Breast epithelium (tissue), 4 donors: ENCODE results near the gene GSTM1. TPM values are rescaled to one million over a fixed set of nuclear protein-coding genes. Genes with fewer than 3 reads are reported as not detected.

Source experiments
- DNase-seq, 2 donors: peaks; one replicate each; pipeline ENCODE4 v3.0.0-alpha.2; 2019; ENCODE audit warnings: low spot score in 2 of 2
- H3K27ac ChIP-seq, 2 donors: fragments of 200-600 bp; sonication (generic) in 1 of 2; one replicate each; pipeline ENCODE4 v1.5.1; 2016 to 2019; ENCODE audit warnings: mild to moderate bottlenecking in 1 of 2
- H3K27me3 ChIP-seq, 2 donors: fragments of 200-600 bp; sonication (generic) in 1 of 2; one replicate each; pipeline versions ENCODE4 v1.5.1 to v1.6.0; 2017 to 2019; ENCODE audit warnings: control low read depth in 1 of 2, mild to moderate bottlenecking in 1 of 2
- H3K36me3 ChIP-seq: fragments of 200-600 bp; one replicate; pipeline ENCODE4 v1.5.1; 2019
- H3K4me1 ChIP-seq, 2 donors: fragments of 200-600 bp; sonication (generic); one replicate each; pipeline ENCODE4 v1.5.1; 2016 to 2019; ENCODE audit warnings: control low read depth in 1 of 2
- H3K4me3 ChIP-seq, 3 donors: fragments of 200-600 bp; sonication (generic); 1 replicate in 2 of 3; 2 replicates in 1 of 3; pipeline ENCODE4 v1.5.1; 2016 to 2019; ENCODE audit warnings: mild to moderate bottlenecking in 3 of 3, moderate library complexity in 2 of 3
- H3K9me3 ChIP-seq, 2 donors: fragments of 200-600 bp; sonication (generic) in 1 of 2; one replicate each; pipeline ENCODE4 v1.5.1; 2016 to 2019; ENCODE audit warnings: control low read depth in 1 of 2
- POLR2A ChIP-seq: fragments of 450-650 bp; IDR thresholded peaks from one replicate; pipeline ENCODE4 v1.6.1; 2016; ENCODE audit warnings: antibody characterized with exemption, mild to moderate bottlenecking, moderate library complexity
- POLR2AphosphoS5 ChIP-seq, 3 donors: sonication (generic); formaldehyde crosslinking; IDR thresholded peaks; one replicate each; pipeline ENCODE4 v1.6.1; 2017; ENCODE audit warnings: antibody characterized with exemption in 3 of 3
- intact Hi-C: fragments of 100-400 bp; cut with DNase I; formaldehyde crosslinking; loops from one replicate; pipeline ENCODE4 v1.15.1; 2023; ENCODE audit warnings: low total_unique reads
- total RNA-seq, 3 donors: library from RNA; depleted of rRNA; stranded (reverse); fragments of >200 nt; gene quantifications; one replicate each; pipeline ENCODE4 v1.1.0, GENCODE V29; 2016
- TF ChIP-seq, protein P1 (sequence below), 3 donors: fragments of 450-650 bp; IDR thresholded peaks; one replicate each; pipeline ENCODE4 v1.5.1; 2016 to 2017; ENCODE audit warnings: antibody characterized with exemption in 3 of 3, mild to moderate bottlenecking in 3 of 3, moderate library complexity in 3 of 3

Gene GSTM1
- total RNA-seq, 3 donors from 2014 or later = 33.8 TPM; not detected in 2

DNA sequence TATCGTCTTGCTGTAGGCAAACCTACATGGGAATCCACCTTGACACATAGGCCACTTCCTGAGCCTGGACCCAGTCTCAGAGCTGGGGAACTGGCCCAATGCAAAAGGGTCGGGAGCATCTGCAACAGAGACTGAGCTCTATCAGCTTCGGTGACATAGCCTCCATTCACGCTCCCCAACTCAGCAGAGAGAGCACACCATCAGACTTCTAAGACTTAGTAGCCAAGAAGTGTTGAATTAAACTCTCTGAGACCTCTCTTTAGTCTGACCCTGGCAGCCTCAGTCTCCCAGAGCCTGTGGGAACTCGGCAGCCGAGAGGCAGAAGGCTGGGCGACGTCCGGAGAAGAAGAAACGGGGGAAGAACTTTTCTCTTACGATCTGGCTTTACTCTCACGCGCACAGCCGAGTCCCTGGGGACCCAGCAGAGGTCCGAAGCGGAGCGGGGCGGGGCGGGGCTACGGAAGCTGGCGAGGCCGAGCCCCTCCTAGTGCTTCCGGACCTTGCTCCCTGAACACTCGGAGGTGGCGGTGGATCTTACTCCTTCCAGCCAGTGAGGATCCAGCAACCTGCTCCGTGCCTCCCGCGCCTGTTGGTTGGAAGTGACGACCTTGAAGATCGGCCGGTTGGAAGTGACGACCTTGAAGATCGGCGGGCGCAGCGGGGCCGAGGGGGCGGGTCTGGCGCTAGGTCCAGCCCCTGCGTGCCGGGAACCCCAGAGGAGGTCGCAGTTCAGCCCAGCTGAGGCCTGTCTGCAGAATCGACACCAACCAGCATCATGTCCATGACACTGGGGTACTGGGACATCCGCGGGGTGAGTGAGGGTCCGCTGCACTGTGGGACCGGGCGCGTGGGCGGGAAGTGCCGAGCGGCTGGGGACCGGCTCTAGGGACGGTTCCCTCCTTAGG is 31.8 kb upstream of the GSTM1 start, which contains the start of gene GSTM4:
GSTM4 (plus strand) TSS at position 485 of the 905 bp plus-strand sequence; CDS start at position 776, 291 bp downstream.
- peak within 1 kb of the TSS; percentile 85 to 91 for H3K27ac ChIP-seq
- TF ChIP-seq POLR2AphosphoS5 (IDR thresholded peaks at IDR 0.05) (peak; percentile 27 to 53 (median 27)), POLR2A (no peak)
- TF ChIP-seq, protein P1, sequence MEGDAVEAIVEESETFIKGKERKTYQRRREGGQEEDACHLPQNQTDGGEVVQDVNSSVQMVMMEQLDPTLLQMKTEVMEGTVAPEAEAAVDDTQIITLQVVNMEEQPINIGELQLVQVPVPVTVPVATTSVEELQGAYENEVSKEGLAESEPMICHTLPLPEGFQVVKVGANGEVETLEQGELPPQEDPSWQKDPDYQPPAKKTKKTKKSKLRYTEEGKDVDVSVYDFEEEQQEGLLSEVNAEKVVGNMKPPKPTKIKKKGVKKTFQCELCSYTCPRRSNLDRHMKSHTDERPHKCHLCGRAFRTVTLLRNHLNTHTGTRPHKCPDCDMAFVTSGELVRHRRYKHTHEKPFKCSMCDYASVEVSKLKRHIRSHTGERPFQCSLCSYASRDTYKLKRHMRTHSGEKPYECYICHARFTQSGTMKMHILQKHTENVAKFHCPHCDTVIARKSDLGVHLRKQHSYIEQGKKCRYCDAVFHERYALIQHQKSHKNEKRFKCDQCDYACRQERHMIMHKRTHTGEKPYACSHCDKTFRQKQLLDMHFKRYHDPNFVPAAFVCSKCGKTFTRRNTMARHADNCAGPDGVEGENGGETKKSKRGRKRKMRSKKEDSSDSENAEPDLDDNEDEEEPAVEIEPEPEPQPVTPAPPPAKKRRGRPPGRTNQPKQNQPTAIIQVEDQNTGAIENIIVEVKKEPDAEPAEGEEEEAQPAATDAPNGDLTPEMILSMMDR (IDR thresholded peaks at IDR 0.05) = no peak
- H3K36me3 ChIP-seq = no peaks in the 10 kb centered on the region
- no peaks in the 10 kb centered on the region for H3K4me1 ChIP-seq
- DNase-seq = peak; percentile 63 to 79
- H3K27me3 ChIP-seq = no peaks in the 10 kb centered on the region
- H3K9me3 ChIP-seq = no peaks in the 10 kb centered on the region
- intact Hi-C loops = no loop called here
- H3K4me3 ChIP-seq = peak within 1 kb of the TSS; percentile 62 to 81 (median 69)

DNA sequence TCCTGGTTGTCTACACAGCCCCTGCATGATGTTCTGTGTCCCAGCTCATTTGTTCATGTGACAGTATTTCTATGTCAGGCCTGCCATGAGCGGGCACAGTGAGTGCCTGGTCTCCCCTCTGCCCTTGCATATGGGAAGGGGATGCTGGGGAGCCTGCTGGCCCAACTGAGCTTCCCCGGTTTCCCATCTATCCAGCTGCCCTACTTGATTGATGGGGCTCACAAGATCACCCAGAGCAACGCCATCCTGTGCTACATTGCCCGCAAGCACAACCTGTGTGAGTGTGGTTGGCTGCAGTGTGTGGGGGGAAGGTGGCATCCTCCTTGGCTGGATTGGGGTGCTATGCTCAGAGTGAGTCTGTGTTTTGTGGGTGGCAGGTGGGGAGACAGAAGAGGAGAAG is 30.2 kb upstream of the GSTM1 start:
- H3K4me3 ChIP-seq = no peak overlapping the region
- H3K4me1 ChIP-seq = no peaks in the 10 kb centered on the region
- peak overlapping the region in 1 of 2 donors; percentile 91 for H3K27ac ChIP-seq
- no peaks in the 10 kb centered on the region for H3K27me3 ChIP-seq
- no peaks in the 10 kb centered on the region for H3K36me3 ChIP-seq
- H3K9me3 ChIP-seq = no peaks in the 10 kb centered on the region
- TF ChIP-seq POLR2AphosphoS5 (IDR thresholded peaks at IDR 0.05) = no peak
- intact Hi-C loops = no loop called here
- DNase-seq = no peak

DNA sequence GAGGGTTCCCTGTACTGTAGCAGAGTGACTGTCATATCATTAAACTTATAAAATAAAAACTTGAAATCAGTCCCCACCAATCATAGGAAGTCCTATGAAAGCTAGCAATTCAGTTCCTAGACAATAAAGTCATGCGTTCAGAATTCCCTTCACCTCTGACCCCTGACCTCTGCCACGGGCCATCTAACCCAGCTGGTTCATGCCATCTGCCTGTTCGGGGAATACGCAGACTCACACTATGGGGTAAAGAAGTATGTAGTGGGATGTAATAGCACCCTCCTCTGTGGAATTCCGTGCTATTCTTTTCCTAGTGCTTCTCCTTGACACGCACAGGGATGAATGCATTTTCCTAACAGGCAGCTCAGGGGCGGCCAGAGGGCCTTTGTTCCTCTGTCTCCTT is 29.6 kb upstream of the GSTM1 start:
- no peak overlapping the region for H3K27ac ChIP-seq
- intact Hi-C loops = no loop called here
- H3K9me3 ChIP-seq = no peaks in the 10 kb centered on the region
- H3K4me3 ChIP-seq = no peak overlapping the region
- H3K4me1 ChIP-seq = no peaks in the 10 kb centered on the region
- no peak for DNase-seq
- TF ChIP-seq POLR2AphosphoS5 (IDR thresholded peaks at IDR 0.05) (no peak), POLR2A (no peak)
- TF ChIP-seq, protein P1 (IDR thresholded peaks at IDR 0.05) = no peak
- H3K36me3 ChIP-seq = no peaks in the 10 kb centered on the region
- no peaks in the 10 kb centered on the region for H3K27me3 ChIP-seq

DNA sequence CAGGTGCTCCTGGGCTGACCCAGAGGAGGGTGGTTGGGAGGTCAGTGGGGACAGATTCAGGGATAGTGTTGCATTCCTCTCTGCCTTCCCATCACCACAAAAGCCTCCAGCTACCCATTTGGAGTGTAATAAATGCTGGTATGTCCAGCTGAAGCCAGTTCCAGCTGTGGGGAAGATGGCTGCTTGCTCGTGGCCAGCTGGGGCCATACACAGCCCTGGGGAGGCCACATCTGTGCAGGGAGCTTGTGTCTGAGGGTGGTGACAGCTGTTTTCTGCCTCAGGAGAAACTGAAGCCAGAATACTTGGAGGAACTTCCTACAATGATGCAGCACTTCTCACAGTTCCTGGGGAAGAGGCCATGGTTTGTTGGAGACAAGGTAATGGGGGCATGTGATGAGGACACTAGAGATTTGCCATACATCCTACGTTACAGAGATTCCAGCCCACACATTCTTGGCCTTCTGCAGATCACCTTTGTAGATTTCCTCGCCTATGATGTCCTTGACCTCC is 29.0 kb upstream of the GSTM1 start:
- no peaks in the 10 kb centered on the region for H3K4me1 ChIP-seq
- H3K27me3 ChIP-seq = no peaks in the 10 kb centered on the region
- no peak overlapping the region for H3K27ac ChIP-seq
- intact Hi-C loops = no loop called here
- no peaks in the 10 kb centered on the region for H3K36me3 ChIP-seq
- no peak overlapping the region for H3K4me3 ChIP-seq
- no peak for DNase-seq
- H3K9me3 ChIP-seq = no peaks in the 10 kb centered on the region
- TF ChIP-seq, protein P1 (IDR thresholded peaks at IDR 0.05) = no peak
- TF ChIP-seq POLR2A (no peak), POLR2AphosphoS5 (IDR thresholded peaks at IDR 0.05) (no peak)

DNA sequence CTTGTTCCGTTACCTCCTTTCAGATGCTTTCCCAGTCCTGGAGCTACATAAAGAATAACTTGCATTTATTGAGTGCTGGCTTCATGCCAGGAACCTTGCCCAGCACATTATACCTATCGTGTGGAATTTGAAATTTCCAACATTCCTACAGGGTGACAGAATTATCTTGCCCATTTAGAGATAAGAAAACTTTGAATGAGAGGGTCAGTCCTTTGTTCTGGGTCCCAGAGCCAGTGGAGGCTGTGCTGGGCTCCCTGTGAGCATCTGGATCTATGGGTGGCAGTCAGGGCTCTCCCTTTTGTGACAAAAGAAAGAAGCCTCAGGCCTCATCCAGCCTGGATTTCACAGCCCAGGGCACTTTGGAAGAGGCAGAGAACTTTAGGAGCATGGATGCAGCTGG is 28.5 kb upstream of the GSTM1 start:
- H3K4me1 ChIP-seq = no peaks in the 10 kb centered on the region
- no peaks in the 10 kb centered on the region for H3K36me3 ChIP-seq
- no peak overlapping the region for H3K4me3 ChIP-seq
- TF ChIP-seq, protein P1 (IDR thresholded peaks at IDR 0.05) = no peak
- TF ChIP-seq POLR2A (no peak), POLR2AphosphoS5 (IDR thresholded peaks at IDR 0.05) (no peak)
- intact Hi-C loops = no loop called here
- no peak for DNase-seq
- H3K27ac ChIP-seq = no peak overlapping the region
- no peaks in the 10 kb centered on the region for H3K27me3 ChIP-seq
- H3K9me3 ChIP-seq = no peaks in the 10 kb centered on the region
